GM12878 (cell line): ENCODE measurements around the gene KCNH5. TPM values are rescaled to one million over a fixed set of nuclear protein-coding genes. Genes with fewer than 3 reads are reported as not detected.

Experiments
- ATAC-seq: fragments of 200-7000 bp; cut with Tn5 transposase; 3 replicates; pipeline ENCODE4 v1.9.1; 2020; ENCODE audit warnings: mild to moderate bottlenecking, moderate library complexity
- BruUV-seq: library from RNA; stranded (reverse); fragments of 400-500 nt; replicated peaks from 2 replicates; lab custom pipeline; 2021; lab: Mats Ljungman, UMichigan
- CTCF ChIA-PET: fragments of 300-600 bp; sonication (Branson Sonifier 250); formaldehyde crosslinking; extraction: SDS; loops from one replicate; lab custom pipeline; 2021; ENCODE audit warnings: inconsistent platforms; lab: Yijun Ruan, JAX
- POLR2A ChIA-PET: fragments of 350-600 bp; formaldehyde crosslinking; extraction: SDS; loops from one replicate; lab custom pipeline; 2021; ENCODE audit warnings: inconsistent platforms; lab: Charles Lee
- RAD21 ChIA-PET: fragments of 300-600 bp; sonication (Branson Sonifier 250); formaldehyde crosslinking; loops from one replicate; lab custom pipeline; 2023; ENCODE audit warnings: antibody characterized with exemption; ENCODE audit not compliant: unreplicated experiment; lab: Charles Lee
- SMC1A ChIA-PET: fragments of 300-600 bp; sonication (Branson Sonifier 250); formaldehyde crosslinking; loops from one replicate; lab custom pipeline; 2023; ENCODE audit not compliant: unreplicated experiment, uncharacterized antibody; lab: Charles Lee
- DNase-seq: peaks from one replicate; pipeline ENCODE4 v3.0.0-alpha.2; 2011; ENCODE audit warnings: low read depth, low spot score
- FAIRE-seq: peaks from 3 replicates; lab custom pipeline; 2011; peaks lifted over from hg19 to GRCh38; lab: Jason Lieb, UNC
- H2AFZ ChIP-seq: 2 replicates; pipeline ENCODE4 v1.6.0; 2011; ENCODE audit warnings: low read depth, low read length, control low read depth; ENCODE audit not compliant: control insufficient read depth
- H3K27ac ChIP-seq: 2 replicates; pipeline ENCODE4 v1.5.1; 2011; ENCODE audit warnings: control low read depth; ENCODE audit not compliant: control insufficient read depth, insufficient read depth
- H3K27me3 ChIP-seq, 2 experiments: replicated peaks in 1 of 2; 2 replicates each; pipeline versions ENCODE4 v1.6.0 to v1.6.1; 2011; ENCODE audit warnings: low read length in 1 of 2; ENCODE audit not compliant: control insufficient read depth in 2 of 2, insufficient read depth in 2 of 2
- H3K36me3 ChIP-seq, 2 experiments: 2 replicates each; pipeline ENCODE4 v1.5.1; 2011; ENCODE audit warnings: low read length in 1 of 2; ENCODE audit not compliant: control insufficient read depth in 2 of 2, insufficient read depth in 2 of 2
- H3K4me1 ChIP-seq: 2 replicates; pipeline ENCODE4 v1.6.1; 2011; ENCODE audit warnings: mild to moderate bottlenecking, low read length, moderate library complexity, mixed read lengths; ENCODE audit not compliant: control insufficient read depth, insufficient read depth
- H3K4me2 ChIP-seq: 2 replicates; pipeline ENCODE4 v1.6.0; 2011; ENCODE audit warnings: control low read depth; ENCODE audit not compliant: control insufficient read depth, insufficient read depth
- H3K4me3 ChIP-seq: fragments of 200-600 bp; sonication (generic); 2 replicates; pipeline ENCODE4 v1.5.1; 2016
- H3K79me2 ChIP-seq: 2 replicates; pipeline ENCODE4 v1.6.0; 2011; ENCODE audit warnings: low read length; ENCODE audit not compliant: control insufficient read depth, insufficient read depth
- H3K9ac ChIP-seq: 2 replicates; pipeline ENCODE4 v1.8.0; 2011; ENCODE audit warnings: low read length, control low read depth, mixed read lengths; ENCODE audit not compliant: control insufficient read depth, insufficient read depth
- H3K9me3 ChIP-seq: replicated peaks from 3 replicates; pipeline ENCODE4 v1.5.1; 2011; ENCODE audit warnings: mild to moderate bottlenecking, low read length; ENCODE audit not compliant: control insufficient read depth, insufficient read depth
- H4K20me1 ChIP-seq: 2 replicates; pipeline ENCODE4 v1.6.0; 2011; ENCODE audit not compliant: control insufficient read depth, insufficient read depth
- BHLHE40 ChIP-seq, 2 experiments: fragments of 450-650 bp in 1 of 2; IDR thresholded peaks; 2 replicates each; pipeline ENCODE4 v1.6.1; 2011 to 2017; ENCODE audit warnings: low read depth in 2 of 2, borderline replicate concordance in 1 of 2, improper control_type of control experiment in 1 of 2, low read length in 1 of 2, mild to moderate bottlenecking in 1 of 2
- CBFB ChIP-seq: IDR thresholded peaks from 2 replicates; pipeline ENCODE4 v1.6.1; 2016; ENCODE audit warnings: antibody characterized with exemption, low read depth
- CHD2 ChIP-seq: IDR thresholded peaks from 2 replicates; pipeline ENCODE4 v1.6.1; 2011; ENCODE audit warnings: low read depth, low read length, improper control_type of control experiment, borderline replicate concordance
- ETV6 ChIP-seq, 2 experiments: fragments of 450-650 bp in 1 of 2; IDR thresholded peaks in 1 of 2; conservative IDR thresholded peaks in 1 of 2; 2 replicates each; pipeline ENCODE4 v1.6.1; 2014; ENCODE audit warnings: antibody characterized with exemption in 1 of 2, borderline replicate concordance in 1 of 2, low read depth in 1 of 2, mild to moderate bottlenecking in 1 of 2, moderate library complexity in 1 of 2
- GATAD2B ChIP-seq: fragments of 450-650 bp; conservative IDR thresholded peaks from 2 replicates; pipeline ENCODE4 v1.6.1; 2017; ENCODE audit warnings: low read depth, mild to moderate bottlenecking, moderate library complexity
- HDAC2 ChIP-seq: fragments of 200-600 bp; sonication (generic); IDR thresholded peaks from 2 replicates; pipeline ENCODE4 v1.6.1; 2017
- IRF4 ChIP-seq: IDR thresholded peaks from 2 replicates; pipeline ENCODE4 v1.6.1; 2011; ENCODE audit warnings: low read depth, low read length
- MTA2 ChIP-seq: fragments of 450-650 bp; IDR thresholded peaks from 2 replicates; pipeline ENCODE4 v1.6.1; 2016; ENCODE audit warnings: low read depth, mild to moderate bottlenecking, moderate library complexity
- MTA3 ChIP-seq: IDR thresholded peaks from 2 replicates; pipeline ENCODE4 v1.6.1; 2012; ENCODE audit warnings: low read length, inconsistent platforms, borderline replicate concordance
- RAD21 ChIP-seq: IDR thresholded peaks from 2 replicates; pipeline ENCODE4 v1.6.1; 2011; ENCODE audit warnings: mild to moderate bottlenecking, low read depth, low read length, moderate library complexity; ENCODE audit not compliant: insufficient read depth
- RFX5 ChIP-seq: IDR thresholded peaks from 2 replicates; pipeline ENCODE4 v1.6.1; 2011; ENCODE audit warnings: low read depth, low read length, improper control_type of control experiment
- SMAD5 ChIP-seq: IDR thresholded peaks from 2 replicates; pipeline ENCODE4 v1.6.1; 2016; ENCODE audit warnings: antibody characterized with exemption, low read depth
- TCF7 ChIP-seq: IDR thresholded peaks from 2 replicates; pipeline ENCODE4 v1.6.1; 2014; ENCODE audit warnings: antibody characterized with exemption, borderline replicate concordance
- WGBS: methylation state at CpG from one replicate; pipeline ENCODE4 v1.1.6; 2016; ENCODE audit warnings: low lambda C conversion rate; ENCODE audit not compliant: insufficient replicate concordance, insufficient coverage; ENCODE audit errors: missing lambda C conversion rate; 5-methylcytosine and 5-hydroxymethylcytosine counted together
- in situ Hi-C: fragments of 300-500 bp; cut with MboI; formaldehyde crosslinking; loops from 9 replicates; pipeline ENCODE4 v1.14.3; 2018; ENCODE audit warnings: mixed read lengths
- intact Hi-C: fragments of 100-400 bp; cut with micrococcal nuclease; formaldehyde crosslinking; loops from one replicate; pipeline ENCODE4 v1.14.2; 2022; ENCODE audit not compliant: unreplicated experiment
- polyA plus RNA-seq, 11 experiments: library from polyadenylated mRNA; depleted of rRNA in 4 of 11; unstranded in 6 of 11; stranded (reverse) in 5 of 11; fragments of >200 nt; fragmentation: Nextera tagmentation in 4 of 11; fragmentation: Illumina TruSeq in 1 of 11; extraction: Ambion mirVana in 4 of 11; extraction: Trizol in 1 of 11; gene quantifications; 1 replicate in 1 of 11; 2 replicates in 10 of 11; pipeline versions ENCODE4 v1.2.1 to v1.2.3, GENCODE V29; 2011 to 2016; ENCODE audit warnings: inconsistent platforms in 2 of 11, missing spikeins in 2 of 11, low read depth in 1 of 11
- total RNA-seq, 4 experiments: library from RNA; depleted of rRNA in 3 of 4; stranded (reverse); fragments of >200 nt in 3 of 4; fragmentation: Illumina TruSeq in 1 of 4; extraction: Trizol in 1 of 4; gene quantifications; 2 replicates each; pipeline versions ENCODE4 v1.2.1 to v1.2.3, GENCODE V29; 2013 to 2021
- TF ChIP-seq, protein P1 (sequence below): fragments of 450-650 bp; IDR thresholded peaks from 2 replicates; pipeline ENCODE4 v1.6.1; 2016; ENCODE audit warnings: mild to moderate bottlenecking
- TF ChIP-seq, protein P2 (sequence below): IDR thresholded peaks from 2 replicates; pipeline ENCODE4 v1.6.1; 2012; ENCODE audit warnings: low read length, inconsistent platforms
- TF ChIP-seq, protein P3 (sequence below): fragments of 450-650 bp; formaldehyde crosslinking; IDR thresholded peaks from 2 replicates; pipeline ENCODE4 v1.4.0; 2020; ENCODE audit warnings: mild to moderate bottlenecking, moderate library complexity
- TF ChIP-seq, protein P4 (sequence below): IDR thresholded peaks from 2 replicates; pipeline ENCODE4 v1.6.1; 2011; ENCODE audit warnings: low read depth, mild to moderate bottlenecking, low read length, moderate library complexity, borderline replicate concordance; ENCODE audit errors: extremely low read depth

KCNH5 gene
- total and polyA plus RNA-seq, 10 of the 15 experiments (the other 5 are each of a cell fraction or from before 2014, with no cell fraction given): under 0.01 to 0.04 (median 0.04) TPM; not detected in 7

DNA sequence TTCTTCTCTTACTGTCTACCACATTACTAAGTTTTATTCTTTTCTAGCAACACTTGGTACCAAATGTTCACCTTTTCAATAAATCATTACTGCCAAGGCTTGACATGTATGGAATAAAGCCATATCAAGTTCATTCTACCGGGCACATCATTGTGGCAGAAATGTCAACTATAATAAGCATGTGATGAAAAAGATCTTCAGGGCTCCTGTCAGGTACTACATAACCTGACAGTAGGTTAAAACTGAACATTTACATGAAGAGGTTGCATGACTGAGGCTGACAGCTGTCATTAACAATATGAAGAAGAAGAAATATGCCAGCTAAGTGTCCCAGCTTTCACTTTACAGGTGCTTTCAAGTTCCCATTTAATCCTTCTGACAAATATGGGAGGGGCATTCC, 178.9 kb downstream of the KCNH5 start:
- H3K4me3 ChIP-seq: no peak overlapping the region
- H3K27ac ChIP-seq: no peak overlapping the region
- no peaks in the 10 kb centered on the region for H4K20me1 ChIP-seq
- TF ChIP-seq, protein P1, sequence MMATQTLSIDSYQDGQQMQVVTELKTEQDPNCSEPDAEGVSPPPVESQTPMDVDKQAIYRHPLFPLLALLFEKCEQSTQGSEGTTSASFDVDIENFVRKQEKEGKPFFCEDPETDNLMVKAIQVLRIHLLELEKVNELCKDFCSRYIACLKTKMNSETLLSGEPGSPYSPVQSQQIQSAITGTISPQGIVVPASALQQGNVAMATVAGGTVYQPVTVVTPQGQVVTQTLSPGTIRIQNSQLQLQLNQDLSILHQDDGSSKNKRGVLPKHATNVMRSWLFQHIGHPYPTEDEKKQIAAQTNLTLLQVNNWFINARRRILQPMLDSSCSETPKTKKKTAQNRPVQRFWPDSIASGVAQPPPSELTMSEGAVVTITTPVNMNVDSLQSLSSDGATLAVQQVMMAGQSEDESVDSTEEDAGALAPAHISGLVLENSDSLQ: no peak
- TF ChIP-seq CHD2 (no peak), BHLHE40 (IDR thresholded peaks at IDR 0.05; ENCODE audit: borderline replicate concordance in 1 of 2, low read depth in 2 of 2, low read length in 1 of 2) (no peak), IRF4 (no peak), GATAD2B (no peak), SMAD5 (no peak), RFX5 (no peak), ETV6 (conservative IDR thresholded peaks at IDR 0.05 in 1 of 2, IDR thresholded peaks at IDR 0.05 in 1 of 2; ENCODE audit: borderline replicate concordance in 1 of 2, low read depth in 1 of 2) (no peak), HDAC2 (no peak), MTA3 (no peak), MTA2 (no peak), CBFB (no peak), TCF7 (no peak), RAD21 (no peak)
- TF ChIP-seq, protein P2, sequence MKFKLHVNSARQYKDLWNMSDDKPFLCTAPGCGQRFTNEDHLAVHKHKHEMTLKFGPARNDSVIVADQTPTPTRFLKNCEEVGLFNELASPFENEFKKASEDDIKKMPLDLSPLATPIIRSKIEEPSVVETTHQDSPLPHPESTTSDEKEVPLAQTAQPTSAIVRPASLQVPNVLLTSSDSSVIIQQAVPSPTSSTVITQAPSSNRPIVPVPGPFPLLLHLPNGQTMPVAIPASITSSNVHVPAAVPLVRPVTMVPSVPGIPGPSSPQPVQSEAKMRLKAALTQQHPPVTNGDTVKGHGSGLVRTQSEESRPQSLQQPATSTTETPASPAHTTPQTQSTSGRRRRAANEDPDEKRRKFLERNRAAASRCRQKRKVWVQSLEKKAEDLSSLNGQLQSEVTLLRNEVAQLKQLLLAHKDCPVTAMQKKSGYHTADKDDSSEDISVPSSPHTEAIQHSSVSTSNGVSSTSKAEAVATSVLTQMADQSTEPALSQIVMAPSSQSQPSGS: no peak
- TF ChIP-seq, protein P3, sequence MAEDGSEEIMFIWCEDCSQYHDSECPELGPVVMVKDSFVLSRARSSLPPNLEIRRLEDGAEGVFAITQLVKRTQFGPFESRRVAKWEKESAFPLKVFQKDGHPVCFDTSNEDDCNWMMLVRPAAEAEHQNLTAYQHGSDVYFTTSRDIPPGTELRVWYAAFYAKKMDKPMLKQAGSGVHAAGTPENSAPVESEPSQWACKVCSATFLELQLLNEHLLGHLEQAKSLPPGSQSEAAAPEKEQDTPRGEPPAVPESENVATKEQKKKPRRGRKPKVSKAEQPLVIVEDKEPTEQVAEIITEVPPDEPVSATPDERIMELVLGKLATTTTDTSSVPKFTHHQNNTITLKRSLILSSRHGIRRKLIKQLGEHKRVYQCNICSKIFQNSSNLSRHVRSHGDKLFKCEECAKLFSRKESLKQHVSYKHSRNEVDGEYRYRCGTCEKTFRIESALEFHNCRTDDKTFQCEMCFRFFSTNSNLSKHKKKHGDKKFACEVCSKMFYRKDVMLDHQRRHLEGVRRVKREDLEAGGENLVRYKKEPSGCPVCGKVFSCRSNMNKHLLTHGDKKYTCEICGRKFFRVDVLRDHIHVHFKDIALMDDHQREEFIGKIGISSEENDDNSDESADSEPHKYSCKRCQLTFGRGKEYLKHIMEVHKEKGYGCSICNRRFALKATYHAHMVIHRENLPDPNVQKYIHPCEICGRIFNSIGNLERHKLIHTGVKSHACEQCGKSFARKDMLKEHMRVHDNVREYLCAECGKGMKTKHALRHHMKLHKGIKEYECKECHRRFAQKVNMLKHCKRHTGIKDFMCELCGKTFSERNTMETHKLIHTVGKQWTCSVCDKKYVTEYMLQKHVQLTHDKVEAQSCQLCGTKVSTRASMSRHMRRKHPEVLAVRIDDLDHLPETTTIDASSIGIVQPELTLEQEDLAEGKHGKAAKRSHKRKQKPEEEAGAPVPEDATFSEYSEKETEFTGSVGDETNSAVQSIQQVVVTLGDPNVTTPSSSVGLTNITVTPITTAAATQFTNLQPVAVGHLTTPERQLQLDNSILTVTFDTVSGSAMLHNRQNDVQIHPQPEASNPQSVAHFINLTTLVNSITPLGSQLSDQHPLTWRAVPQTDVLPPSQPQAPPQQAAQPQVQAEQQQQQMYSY (CRISPR knock-in tag): no peak
- TF ChIP-seq, protein P4, sequence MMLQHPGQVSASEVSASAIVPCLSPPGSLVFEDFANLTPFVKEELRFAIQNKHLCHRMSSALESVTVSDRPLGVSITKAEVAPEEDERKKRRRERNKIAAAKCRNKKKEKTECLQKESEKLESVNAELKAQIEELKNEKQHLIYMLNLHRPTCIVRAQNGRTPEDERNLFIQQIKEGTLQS: no peak
- no peaks in the 10 kb centered on the region for H3K9me3 ChIP-seq
- no peaks in the 10 kb centered on the region for H3K36me3 ChIP-seq
- no peaks in the 10 kb centered on the region for H3K4me1 ChIP-seq
- H3K79me2 ChIP-seq: no peaks in the 10 kb centered on the region
- FAIRE-seq: no peak
- DNase-seq: no peak
- ATAC-seq: no peak
- no peak overlapping the region for H3K4me2 ChIP-seq
- ChIA-PET CTCF (no interaction called here), POLR2A (no interaction called here), RAD21 (no interaction called here), SMC1A (no interaction called here)
- BruUV-seq: no TSS peak
- H2AFZ ChIP-seq: no peak overlapping the region
- H3K27me3 ChIP-seq: no peaks in the 10 kb centered on the region
- intact Hi-C loops (no loop called here), in situ Hi-C loops (no loop called here)
- 85% methylated on average over 1 of the region's 1 CpG for WGBS
- H3K9ac ChIP-seq: no peak overlapping the region
